HCT116 (cell line): ENCODE data around the gene ZDHHC19. TPM values are rescaled to one million over a fixed set of nuclear protein-coding genes. Genes with fewer than 3 reads are reported as not detected.

Experiments
- ATAC-seq: fragments of 200-7000 bp; cut with Tn5 transposase; 2 replicates; pipeline ENCODE4 v1.9.1; 2020; ENCODE audit warnings: mild to moderate bottlenecking, moderate library complexity
- BruUV-seq: library from RNA; stranded (reverse); fragments of 400-500 nt; replicated peaks from 2 replicates; lab custom pipeline; 2021; lab: Mats Ljungman, UMichigan
- CTCF ChIA-PET: fragments of 300-600 bp; sonication (Branson Sonifier 250); formaldehyde crosslinking; loops from one replicate; lab custom pipeline; 2021; ENCODE audit warnings: antibody characterized with exemption; lab: Charles Lee
- POLR2A ChIA-PET: fragments of 300-600, 350-600 bp; sonication (Branson Sonifier 250); formaldehyde crosslinking; loops from one replicate; lab custom pipeline; 2021; ENCODE audit warnings: antibody characterized with exemption; lab: Charles Lee
- RAD21 ChIA-PET, 2 experiments: fragments of 300-600 bp; sonication (Branson Sonifier 250); formaldehyde crosslinking; loops; one replicate each; lab custom pipeline; 2023; ENCODE audit warnings: low total read pairs in 2 of 2; ENCODE audit not compliant: uncharacterized antibody in 2 of 2, unreplicated experiment in 2 of 2, low non-redundant PET in 1 of 2; lab: Charles Lee
- DNase-seq: peaks from one replicate; pipeline ENCODE4 v3.0.0-alpha.2; 2010; ENCODE audit warnings: low read depth, low spot score
- H2AFZ ChIP-seq: fragments of 200-600 bp; shearing (Covaris generic), sonication (generic); 2 replicates; pipeline ENCODE4 v1.6.1; 2017; ENCODE audit warnings: low read depth, mixed run types, mixed read lengths, antibody characterized with exemption, low read length; ENCODE audit not compliant: poor library complexity, severe bottlenecking
- H3K27ac ChIP-seq: 2 replicates; pipeline ENCODE4 v1.5.1; 2012; ENCODE audit warnings: low read depth, low read length
- H3K27me3 ChIP-seq: fragments of 200-600 bp; sonication (generic); 2 replicates; pipeline ENCODE4 v1.6.1; 2016; ENCODE audit warnings: mixed run types, low read length, mixed read lengths; ENCODE audit not compliant: insufficient read depth
- H3K36me3 ChIP-seq, 2 experiments: fragments of 200-500 bp in 1 of 2; fragments of 200-600 bp in 1 of 2; sonication (Bioruptor generic) in 1 of 2; sonication (generic) in 1 of 2; 2 replicates each; pipeline versions ENCODE4 v1.5.1 to v1.6.1; 2014 to 2016; ENCODE audit warnings: low read length in 2 of 2, inconsistent platforms in 1 of 2, mixed read lengths in 1 of 2, mixed run types in 1 of 2; ENCODE audit not compliant: insufficient read depth in 2 of 2, control insufficient read depth in 1 of 2
- H3K4me1 ChIP-seq, 2 experiments: fragments of 200-600 bp in 1 of 2; sonication (generic) in 1 of 2; 2 replicates each; pipeline versions ENCODE4 v1.5.1 to v1.6.1; 2012 to 2017; ENCODE audit warnings: low read length in 2 of 2, inconsistent platforms in 1 of 2, mild to moderate bottlenecking in 1 of 2, mixed read lengths in 1 of 2, mixed run types in 1 of 2, moderate library complexity in 1 of 2; ENCODE audit not compliant: insufficient read depth in 2 of 2, control insufficient read depth in 1 of 2
- H3K4me2 ChIP-seq: fragments of 200-600 bp; sonication (generic); 2 replicates; pipeline ENCODE4 v1.6.1; 2017; ENCODE audit warnings: mixed run types, low read length, mixed read lengths
- H3K4me3 ChIP-seq, 2 experiments: fragments of 200-600 bp in 1 of 2; sonication (generic) in 1 of 2; replicated peaks in 1 of 2; 2 replicates each; pipeline ENCODE4 v1.5.1; 2011 to 2016; ENCODE audit warnings: low read length in 2 of 2, control low read depth in 1 of 2, low read depth in 1 of 2, mild to moderate bottlenecking in 1 of 2, mixed read lengths in 1 of 2, mixed run types in 1 of 2
- H3K79me2 ChIP-seq: fragments of 200-600 bp; sonication (generic); 2 replicates; pipeline ENCODE4 v1.6.1; 2017; ENCODE audit warnings: mild to moderate bottlenecking, mixed run types, low read length, moderate library complexity, mixed read lengths; ENCODE audit not compliant: insufficient read depth
- H3K9ac ChIP-seq: fragments of 200-600 bp; sonication (generic); 2 replicates; pipeline ENCODE4 v1.6.1; 2016; ENCODE audit warnings: low read length, mixed read lengths
- H3K9me2 ChIP-seq: fragments of 200-600 bp; sonication (generic), shearing (Covaris generic); 2 replicates; pipeline ENCODE4 v1.6.1; 2017; ENCODE audit warnings: mixed run types, mild to moderate bottlenecking, moderate library complexity; ENCODE audit not compliant: insufficient read depth
- H3K9me3 ChIP-seq, 2 experiments: fragments of 200-500 bp in 1 of 2; fragments of 200-600 bp in 1 of 2; sonication (Bioruptor generic) in 1 of 2; sonication (generic) in 1 of 2; 2 replicates each; pipeline ENCODE4 v1.6.1; 2014 to 2017; ENCODE audit warnings: low read length in 2 of 2, mixed read lengths in 2 of 2, inconsistent platforms in 1 of 2, low read depth in 1 of 2, mild to moderate bottlenecking in 1 of 2, mixed run types in 1 of 2, moderate library complexity in 1 of 2; ENCODE audit not compliant: control insufficient read depth in 1 of 2, insufficient read depth in 1 of 2
- H4K20me1 ChIP-seq: fragments of 200-600 bp; sonication (generic), shearing (Covaris generic); 2 replicates; pipeline ENCODE4 v1.6.1; 2017; ENCODE audit warnings: mixed run types, mild to moderate bottlenecking, moderate library complexity; ENCODE audit not compliant: insufficient read depth
- CEBPB ChIP-seq: IDR thresholded peaks from 2 replicates; pipeline ENCODE4 v1.6.1; 2012; ENCODE audit warnings: low read depth
- FOSL1 ChIP-seq: IDR thresholded peaks from 2 replicates; pipeline ENCODE4 v1.6.1; 2012; ENCODE audit warnings: low read depth
- POLR2AphosphoS5 ChIP-seq: IDR thresholded peaks from 2 replicates; pipeline ENCODE4 v1.6.1; 2011; ENCODE audit warnings: mild to moderate bottlenecking, low read depth, low read length, moderate library complexity
- RAD21 ChIP-seq: IDR thresholded peaks from 2 replicates; pipeline ENCODE4 v1.6.1; 2012; ENCODE audit warnings: low read depth, mild to moderate bottlenecking
- TCF7L2 ChIP-seq: IDR thresholded peaks from 2 replicates; pipeline ENCODE4 v1.7.0; 2011; ENCODE audit warnings: borderline replicate concordance, inconsistent platforms; ENCODE audit not compliant: insufficient read depth, insufficient read length; ENCODE audit errors: extremely low read depth
- YY1 ChIP-seq: IDR thresholded peaks from 2 replicates; pipeline ENCODE4 v1.6.1; 2011; ENCODE audit warnings: low read length, low read depth, moderate library complexity, mild to moderate bottlenecking; ENCODE audit not compliant: insufficient replicate concordance; ENCODE audit errors: extremely low read depth
- intact Hi-C: fragments of 100-400 bp; cut with micrococcal nuclease; formaldehyde crosslinking; loops from 2 replicates; pipeline ENCODE4 v1.10.0; 2022
- total RNA-seq: library from RNA; stranded (reverse); gene quantifications from one replicate; pipeline ENCODE4 v1.2.1, GENCODE V29; 2021; ENCODE audit not compliant: unreplicated experiment

ZDHHC19 gene
- total RNA-seq, 1 experiment from 2014 or later: not detected

DNA sequence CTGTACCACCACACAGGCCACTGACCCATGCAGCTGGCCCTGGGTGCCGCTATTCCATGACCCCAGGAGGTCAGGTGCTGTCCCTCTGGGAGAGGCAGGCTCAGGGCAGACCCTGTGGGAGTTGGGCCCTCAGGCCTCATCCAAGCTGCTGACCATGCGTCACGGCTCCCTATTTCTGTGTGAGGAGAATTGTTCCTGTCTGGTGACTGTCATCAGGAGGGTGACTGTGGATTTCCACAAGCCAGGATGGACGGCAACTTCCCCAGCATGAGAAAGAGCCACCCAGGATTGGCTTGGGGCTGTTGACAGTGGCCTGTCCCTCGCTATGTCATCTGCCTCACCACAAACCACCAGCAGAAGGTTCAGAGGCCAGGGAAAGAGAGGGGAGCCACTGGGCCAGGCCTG lies 41.4 kb downstream of the ZDHHC19 start:
- Histone ChIP-seq H3K4me3 (no peak overlapping the region), H2AFZ (no peak overlapping the region), H3K9me2 (no peaks in the 10 kb centered on the region), H3K4me2 (no peak overlapping the region), H3K27me3 (no peaks in the 10 kb centered on the region), H3K9ac (no peak overlapping the region), H3K4me1 (no peaks in the 10 kb centered on the region), H3K9me3 (no peaks in the 10 kb centered on the region), H3K27ac (no peak overlapping the region), H3K36me3 (no peaks in the 10 kb centered on the region), H3K79me2 (no peaks in the 10 kb centered on the region), H4K20me1 (no peaks in the 10 kb centered on the region)
- POLR2A ChIA-PET: no interaction called here
- intact Hi-C loops: no loop called here
- DNase-seq: no peak
- no peak for TF ChIP-seq FOSL1
- no peak for TF ChIP-seq POLR2AphosphoS5
- no peak for TF ChIP-seq TCF7L2
- no peak for TF ChIP-seq RAD21
- TF ChIP-seq CEBPB: no peak
- TF ChIP-seq YY1: no peak
- CTCF ChIA-PET: no interaction called here
- RAD21 ChIA-PET: no interaction called here
- ATAC-seq: no peak
- BruUV-seq: no TSS peak

DNA sequence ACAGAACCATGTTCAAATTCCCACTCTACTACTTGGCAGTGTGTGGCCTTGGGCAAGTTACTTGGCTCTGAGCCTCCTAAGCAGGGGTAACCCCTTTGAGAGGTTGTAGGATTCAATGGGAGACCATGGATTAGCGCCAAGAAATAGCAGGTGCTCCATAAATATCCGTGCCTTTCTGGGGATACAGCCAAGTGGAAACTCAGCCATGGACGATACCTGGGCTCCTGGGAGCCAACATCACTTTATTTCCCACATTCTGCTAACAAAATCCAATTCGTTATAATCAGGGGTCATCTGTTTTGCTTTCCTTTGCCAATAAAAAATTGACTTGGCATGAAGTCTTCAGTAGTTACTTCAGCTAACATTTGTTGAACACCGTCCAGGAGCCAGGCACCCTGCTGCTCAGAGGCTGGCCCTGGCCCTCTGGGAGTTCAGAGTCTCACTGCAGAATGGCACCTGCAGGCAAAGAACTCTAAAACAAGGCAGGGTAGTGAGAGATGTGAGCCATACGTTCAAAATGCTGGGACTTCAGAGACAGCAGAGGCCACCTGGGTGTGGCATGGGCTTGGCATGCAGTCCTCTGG lies 42.3 kb downstream of the ZDHHC19 start:
- Histone ChIP-seq H3K36me3 (no peaks in the 10 kb centered on the region), H3K4me3 (no peak overlapping the region), H4K20me1 (no peaks in the 10 kb centered on the region), H3K79me2 (no peaks in the 10 kb centered on the region), H3K4me1 (no peaks in the 10 kb centered on the region), H3K4me2 (no peak overlapping the region)
- no TSS peak for BruUV-seq
- POLR2A ChIA-PET: no interaction called here
- no peak for TF ChIP-seq POLR2AphosphoS5
- TF ChIP-seq, all 23 proteins: peak for 0
- no peak overlapping the region for H3K9ac ChIP-seq
- no peaks in the 10 kb centered on the region for H3K9me3 ChIP-seq
- intact Hi-C loops: no loop called here
- no peaks in the 10 kb centered on the region for H3K27me3 ChIP-seq
- DNase-seq (no peak), ATAC-seq (no peak)
- ChIA-PET CTCF (no interaction called here), RAD21 (no interaction called here)
- no peaks in the 10 kb centered on the region for H3K9me2 ChIP-seq
- H3K27ac ChIP-seq: no peak overlapping the region
- H2AFZ ChIP-seq: no peak overlapping the region
